ENCODE measurements around the gene SOX4. TPM values are rescaled to one million over a fixed set of nuclear protein-coding genes. Genes with fewer than 3 reads are reported as not detected.

Gene SOX4
- total RNA-seq, 1 donor, result 33.2 TPM

DNA sequence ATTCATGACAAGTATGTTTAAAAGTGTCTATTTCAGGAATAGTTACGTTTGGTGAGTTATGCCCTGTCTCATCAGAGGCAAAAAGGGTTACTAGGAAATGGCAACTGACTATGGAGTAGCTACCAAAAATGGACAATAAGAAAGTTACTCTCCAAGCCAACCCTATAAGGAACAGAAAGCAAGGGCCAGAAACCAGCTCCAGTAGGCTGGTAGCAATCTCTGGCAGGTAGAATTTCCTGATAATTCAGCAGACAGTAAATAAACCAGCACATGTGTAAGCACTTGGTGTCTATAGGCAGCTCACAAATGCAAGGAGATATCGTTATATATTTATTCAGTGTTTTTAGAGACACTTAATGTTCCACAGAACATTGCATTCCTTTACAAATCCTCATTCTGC, 20.3 kb downstream of the SOX4 start:
- TF ChIP-seq, protein P1, sequence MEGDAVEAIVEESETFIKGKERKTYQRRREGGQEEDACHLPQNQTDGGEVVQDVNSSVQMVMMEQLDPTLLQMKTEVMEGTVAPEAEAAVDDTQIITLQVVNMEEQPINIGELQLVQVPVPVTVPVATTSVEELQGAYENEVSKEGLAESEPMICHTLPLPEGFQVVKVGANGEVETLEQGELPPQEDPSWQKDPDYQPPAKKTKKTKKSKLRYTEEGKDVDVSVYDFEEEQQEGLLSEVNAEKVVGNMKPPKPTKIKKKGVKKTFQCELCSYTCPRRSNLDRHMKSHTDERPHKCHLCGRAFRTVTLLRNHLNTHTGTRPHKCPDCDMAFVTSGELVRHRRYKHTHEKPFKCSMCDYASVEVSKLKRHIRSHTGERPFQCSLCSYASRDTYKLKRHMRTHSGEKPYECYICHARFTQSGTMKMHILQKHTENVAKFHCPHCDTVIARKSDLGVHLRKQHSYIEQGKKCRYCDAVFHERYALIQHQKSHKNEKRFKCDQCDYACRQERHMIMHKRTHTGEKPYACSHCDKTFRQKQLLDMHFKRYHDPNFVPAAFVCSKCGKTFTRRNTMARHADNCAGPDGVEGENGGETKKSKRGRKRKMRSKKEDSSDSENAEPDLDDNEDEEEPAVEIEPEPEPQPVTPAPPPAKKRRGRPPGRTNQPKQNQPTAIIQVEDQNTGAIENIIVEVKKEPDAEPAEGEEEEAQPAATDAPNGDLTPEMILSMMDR (IDR thresholded peaks at IDR 0.05; ENCODE audit: insufficient read depth, low read depth, low read length), result no peak
- no peak for DNase-seq (ENCODE audit: low read depth)
- H3K4me3 ChIP-seq (ENCODE audit: low read depth, low read length), result no peak overlapping the region

DNA sequence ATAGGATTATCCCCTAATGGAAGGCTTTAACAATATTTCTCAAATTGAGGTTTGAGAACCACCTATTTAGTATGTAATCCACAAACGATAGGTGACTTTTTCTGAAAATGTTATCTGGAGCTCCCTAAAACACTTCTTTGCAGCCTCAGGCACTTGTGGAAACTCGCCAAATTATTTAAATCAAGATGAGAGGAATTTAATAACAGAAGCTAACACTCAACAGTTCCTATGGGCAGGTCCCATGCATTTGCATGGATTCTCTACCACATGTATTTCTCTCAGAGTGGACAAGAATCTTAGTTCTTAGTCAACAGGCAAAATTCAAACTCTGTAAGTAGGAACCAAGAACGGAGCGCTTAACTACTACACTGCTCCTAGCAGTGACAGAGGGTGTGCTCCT, 20.7 kb downstream of the SOX4 start:
- no peak overlapping the region for H3K4me3 ChIP-seq (ENCODE audit: low read depth, low read length)
- no peak for DNase-seq (ENCODE audit: low read depth)
- TF ChIP-seq, protein P1 (IDR thresholded peaks at IDR 0.05; ENCODE audit: insufficient read depth, low read depth, low read length), result no peak

DNA sequence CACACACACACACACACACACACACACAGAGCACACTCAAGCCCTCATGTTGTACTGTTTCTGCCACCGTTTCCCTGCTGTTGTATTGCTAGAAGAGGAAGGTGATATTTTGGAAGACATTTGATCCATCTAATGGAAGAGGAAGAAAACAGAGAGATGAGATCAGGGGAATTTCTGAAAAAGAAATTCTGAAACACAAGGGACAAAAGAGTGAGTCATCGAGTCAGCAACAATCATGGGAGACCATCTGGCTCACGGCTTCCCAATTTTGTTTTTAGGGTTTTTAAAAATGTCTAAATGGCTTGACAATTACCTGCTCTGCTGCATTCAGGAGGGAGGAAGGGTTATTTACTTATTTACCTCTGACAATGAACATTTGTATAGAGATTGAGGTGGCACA, 22.0 kb downstream of the SOX4 start:
- H3K4me3 ChIP-seq (ENCODE audit: low read depth, low read length), result no peak overlapping the region
- DNase-seq (ENCODE audit: low read depth), result peak; percentile 17
- TF ChIP-seq, protein P1 (IDR thresholded peaks at IDR 0.05; ENCODE audit: insufficient read depth, low read depth, low read length), result no peak

DNA sequence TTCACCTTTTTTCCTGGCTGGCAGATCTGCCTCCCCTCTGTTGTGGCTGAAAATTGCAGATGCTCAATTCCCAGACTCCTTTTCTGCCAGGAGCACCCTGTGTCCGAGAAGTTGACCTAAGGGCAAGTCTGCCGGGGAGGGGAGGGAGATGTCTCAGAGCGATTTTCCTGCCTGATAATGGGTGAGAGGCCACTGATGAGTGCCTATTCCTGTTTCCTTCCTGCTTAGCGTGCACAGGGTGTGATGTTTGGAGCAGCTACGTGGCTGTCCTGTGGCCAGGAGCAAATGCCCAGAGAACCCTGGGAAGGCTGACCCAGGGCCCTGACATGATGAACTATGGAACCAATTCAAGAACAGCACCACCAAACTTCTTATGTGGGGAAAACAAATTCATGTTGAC, 22.5 kb downstream of the SOX4 start:
- no peak for DNase-seq (ENCODE audit: low read depth)
- TF ChIP-seq, protein P1 (IDR thresholded peaks at IDR 0.05; ENCODE audit: insufficient read depth, low read depth, low read length), result no peak
- no peak overlapping the region for H3K4me3 ChIP-seq (ENCODE audit: low read depth, low read length)

DNA sequence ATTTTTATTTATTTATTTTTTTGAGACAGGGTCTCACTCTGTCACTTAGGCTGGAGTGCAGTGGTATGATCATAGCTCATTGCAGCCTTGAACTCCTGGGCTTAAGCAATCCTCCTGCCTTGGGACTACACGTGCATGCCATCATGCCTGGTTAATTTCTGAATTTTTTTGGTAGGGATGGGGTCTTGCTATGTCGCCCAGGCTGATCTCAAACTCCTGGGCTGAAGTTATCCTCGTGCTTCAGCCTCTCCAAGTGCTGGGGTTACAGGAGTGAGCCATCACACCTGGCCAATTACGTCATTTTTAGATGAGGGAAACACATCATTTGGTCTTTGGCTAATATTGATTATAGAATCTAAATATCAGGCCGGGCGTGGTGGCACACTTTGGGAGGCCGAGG, 32.1 kb downstream of the SOX4 start:
- TF ChIP-seq, protein P1 (IDR thresholded peaks at IDR 0.05; ENCODE audit: insufficient read depth, low read depth, low read length), result no peak
- no peak for DNase-seq (ENCODE audit: low read depth)
- no peak overlapping the region for H3K4me3 ChIP-seq (ENCODE audit: low read depth, low read length)

DNA sequence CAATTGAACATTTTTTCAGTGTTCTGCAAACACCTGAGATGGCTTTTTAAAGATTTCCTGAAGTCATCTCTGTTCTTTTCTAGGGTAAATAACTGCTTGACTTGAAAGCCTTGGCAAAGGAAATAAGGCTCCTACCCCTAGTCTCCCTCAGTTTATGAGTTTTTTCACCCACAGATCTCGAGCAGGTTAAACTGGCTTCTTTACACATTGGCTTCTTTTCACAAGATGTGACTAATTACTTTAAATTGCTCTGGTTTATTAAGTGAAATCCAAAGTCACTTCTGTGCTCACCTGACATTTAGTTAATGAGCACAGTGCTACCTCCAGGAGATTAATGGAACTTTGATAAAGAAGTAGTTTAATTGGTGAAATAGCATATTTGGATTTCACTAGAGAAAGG, 33.2 kb downstream of the SOX4 start:
- no peak overlapping the region for H3K4me3 ChIP-seq (ENCODE audit: low read depth, low read length)
- DNase-seq (ENCODE audit: low read depth), result no peak
- TF ChIP-seq, protein P1 (IDR thresholded peaks at IDR 0.05; ENCODE audit: insufficient read depth, low read depth, low read length), result no peak

DNA sequence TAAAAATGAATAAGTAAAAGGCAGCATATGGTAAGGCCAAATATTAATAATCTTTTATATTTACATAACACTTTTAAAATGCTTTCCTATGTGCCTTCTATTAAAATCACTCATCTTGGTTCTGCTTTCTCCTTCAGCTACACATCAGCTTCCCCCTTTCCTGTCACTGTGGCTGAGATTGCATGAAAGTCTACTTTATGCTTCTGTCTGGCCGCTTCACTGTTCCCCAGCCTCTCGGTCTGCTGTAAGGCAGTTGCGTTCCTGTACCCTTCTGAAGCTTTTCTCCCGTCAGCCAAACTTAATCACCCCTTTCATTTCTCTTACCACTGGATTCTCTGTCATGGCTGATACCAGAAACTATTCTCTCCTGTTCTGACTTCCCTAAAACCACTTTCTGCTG, 34.6 kb downstream of the SOX4 start:
- H3K4me3 ChIP-seq (ENCODE audit: low read depth, low read length), result no peak overlapping the region
- TF ChIP-seq, protein P1 (IDR thresholded peaks at IDR 0.05; ENCODE audit: insufficient read depth, low read depth, low read length), result no peak
- no peak for DNase-seq (ENCODE audit: low read depth)

Measured in fibroblast of villous mesenchyme (primary cell).